A673 (cell line): ENCODE measurements around the gene METTL2B.
"Not testable (repeated sequence)": the region's sequence is repeated elsewhere in the genome, so short reads cannot be mapped to it uniquely, and the experiment has no call there.

Experiments
- CTCF ChIP-seq: fragments of 300-800, 200-600 bp; sonication (generic); conservative IDR thresholded peaks from 2 replicates; pipeline ENCODE4 v1.5.1; 2017; ENCODE audit warnings: low read depth, mild to moderate bottlenecking, antibody characterized with exemption, low read length, moderate library complexity, mixed read lengths
- EZH2 ChIP-seq: fragments of 200-600 bp; sonication (generic); IDR thresholded peaks from 2 replicates; pipeline ENCODE4 v1.6.1; 2017; ENCODE audit warnings: borderline replicate concordance, low read depth, mild to moderate bottlenecking, mixed read lengths, antibody characterized with exemption, low read length; ENCODE audit not compliant: poor library complexity, severe bottlenecking

DNA sequence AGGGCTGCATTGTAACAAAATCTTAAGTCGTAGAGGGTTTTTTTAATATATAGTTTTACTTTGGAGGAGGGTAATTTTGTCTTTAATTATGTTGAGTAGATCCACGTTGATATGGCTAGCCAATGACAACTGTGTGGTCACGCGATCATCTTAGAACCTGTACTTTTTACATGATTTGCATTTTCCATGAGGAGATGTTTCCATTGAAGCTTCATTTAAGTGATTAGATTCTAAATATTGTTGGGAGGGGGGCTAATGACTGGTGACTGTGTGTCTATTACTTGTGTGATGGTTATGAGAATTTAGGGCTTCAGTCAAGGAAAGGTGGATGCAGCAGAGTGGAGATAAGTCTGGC is 765 bp downstream of the METTL2B start:
- not testable (repeated sequence) for TF ChIP-seq CTCF, EZH2
